Measurements from ENCODE around the gene MTCL3.

MTCL3 gene

GRCh38 chr6:127518710-127519468 is at the start of gene MTCL3:
Gene MTCL3, minus strand, starts transcription at chr6:127519335.
- no peak within 1 kb of the TSS for H2AFZ ChIP-seq (ENCODE audit: low read length)
- TF ChIP-seq CTCF (IDR thresholded peaks at IDR 0.05; ENCODE audit: low read length) (no peak), EZH2 (optimal IDR thresholded peaks at IDR 0.05; ENCODE audit: low read depth, low read length) (no peak), EZH2phosphoT487 (IDR thresholded peaks at IDR 0.05; ENCODE audit: low read length) (no peak)

GRCh38 chr6:127567476-127567875 is 48.3 kb upstream of the MTCL3 start:
- H3F3A ChIP-seq (ENCODE audit: insufficient read depth, low read length): no peaks in the 10 kb centered on the region
- no peak for DNase-seq
- no peaks in the 10 kb centered on the region for H3K4me1 ChIP-seq (ENCODE audit: low read length)
- H3K79me2 ChIP-seq (ENCODE audit: low read length): no peaks in the 10 kb centered on the region
- no peak overlapping the region for H3K27ac ChIP-seq (ENCODE audit: low read length)
- H3K4me2 ChIP-seq (ENCODE audit: low read depth, low read length): no peak overlapping the region
- H4K20me1 ChIP-seq (ENCODE audit: insufficient read depth, low read length): no peaks in the 10 kb centered on the region
- H3K36me3 ChIP-seq (replicated peaks; ENCODE audit: insufficient read depth, low read length): no peaks in the 10 kb centered on the region
- H3K27me3 ChIP-seq (replicated peaks; ENCODE audit: insufficient read depth, low read length): no peaks in the 10 kb centered on the region
- no peaks in the 10 kb centered on the region for H3K9me3 ChIP-seq (replicated peaks; ENCODE audit: insufficient read depth, low read length)
- H2AFZ ChIP-seq (ENCODE audit: low read length): no peak overlapping the region
- TF ChIP-seq CTCF (IDR thresholded peaks at IDR 0.05; ENCODE audit: low read length) (no peak), EZH2phosphoT487 (IDR thresholded peaks at IDR 0.05; ENCODE audit: low read length) (no peak), EZH2 (optimal IDR thresholded peaks at IDR 0.05; ENCODE audit: low read depth, low read length) (no peak)
- H3K9me2 ChIP-seq (replicated peaks; ENCODE audit: insufficient read depth, low read length): no peaks in the 10 kb centered on the region
- H3K4me3 ChIP-seq (ENCODE audit: low read length): no peak overlapping the region
- no peak overlapping the region for H3K9ac ChIP-seq (ENCODE audit: low read length)

More at GRCh38 chr6:127518710-127519468, at the start of gene MTCL3:
- H4K20me1 ChIP-seq (ENCODE audit: insufficient read depth, low read length): no peaks in the 10 kb centered on the region
- no peak within 1 kb of the TSS for H3K9ac ChIP-seq (ENCODE audit: low read length)
- H3K36me3 ChIP-seq (replicated peaks; ENCODE audit: insufficient read depth, low read length): no peaks in the 10 kb centered on the region
- H3K9me2 ChIP-seq (replicated peaks; ENCODE audit: insufficient read depth, low read length): no peaks in the 10 kb centered on the region
- no peaks in the 10 kb centered on the region for H3K9me3 ChIP-seq (replicated peaks; ENCODE audit: insufficient read depth, low read length)
- H3K27me3 ChIP-seq (replicated peaks; ENCODE audit: insufficient read depth, low read length): no peaks in the 10 kb centered on the region
- no peaks in the 10 kb centered on the region for H3K4me1 ChIP-seq (ENCODE audit: low read length)
- DNase-seq: no peak
- H3K27ac ChIP-seq (ENCODE audit: low read length): no peak within 1 kb of the TSS
- H3F3A ChIP-seq (ENCODE audit: insufficient read depth, low read length): no peaks in the 10 kb centered on the region
- no peak within 1 kb of the TSS for H3K4me2 ChIP-seq (ENCODE audit: low read depth, low read length)
- no peaks in the 10 kb centered on the region for H3K79me2 ChIP-seq (ENCODE audit: low read length)
- no peak within 1 kb of the TSS for H3K4me3 ChIP-seq (ENCODE audit: low read length)

- Histone ChIP-seq H2AFZ (ENCODE audit: low read length) (no peak overlapping the region), H3K9me2 (replicated peaks; ENCODE audit: insufficient read depth, low read length) (no peaks in the 10 kb centered on the region), H3K4me2 (ENCODE audit: low read depth, low read length) (no peak overlapping the region), H3K27ac (ENCODE audit: low read length) (no peak overlapping the region), H3K36me3 (replicated peaks; ENCODE audit: insufficient read depth, low read length) (no peaks in the 10 kb centered on the region), H4K20me1 (ENCODE audit: insufficient read depth, low read length) (no peaks in the 10 kb centered on the region), H3K79me2 (ENCODE audit: low read length) (no peaks in the 10 kb centered on the region), H3K27me3 (replicated peaks; ENCODE audit: insufficient read depth, low read length) (no peaks in the 10 kb centered on the region), H3K9me3 (replicated peaks; ENCODE audit: insufficient read depth, low read length) (no peaks in the 10 kb centered on the region), H3K4me3 (ENCODE audit: low read length) (no peak overlapping the region), H3F3A (ENCODE audit: insufficient read depth, low read length) (no peaks in the 10 kb centered on the region), H3K9ac (ENCODE audit: low read length) (no peak overlapping the region), H3K4me1 (ENCODE audit: low read length) (no peaks in the 10 kb centered on the region)
- DNase-seq: no peak
- TF ChIP-seq EZH2phosphoT487 (IDR thresholded peaks at IDR 0.05; ENCODE audit: low read length): no peak
- TF ChIP-seq CTCF (IDR thresholded peaks at IDR 0.05; ENCODE audit: low read length): no peak
- no peak for TF ChIP-seq EZH2 (optimal IDR thresholded peaks at IDR 0.05; ENCODE audit: low read depth, low read length)
Observed at GRCh38 chr6:127566651-127567050, 47.5 kb upstream of the MTCL3 start.
